Thyroid gland (tissue), 4 donors: ENCODE results near the gene FBN2. TPM values are rescaled to one million over a fixed set of nuclear protein-coding genes. Genes with fewer than 3 reads are reported as not detected.

Experiments used
- DNase-seq, 2 donors: peaks; one replicate each; pipeline ENCODE4 v3.0.0-alpha.2; 2019
- H3K27ac ChIP-seq, 3 donors: fragments of 200-600 bp; sonication (generic); 1 replicate in 2 of 3; 2 replicates in 1 of 3; pipeline ENCODE4 v1.5.1; 2016 to 2019; ENCODE audit warnings: mild to moderate bottlenecking in 1 of 3, moderate library complexity in 1 of 3
- H3K27me3 ChIP-seq: fragments of 200-600 bp; sonication (generic); one replicate; pipeline ENCODE4 v1.5.1; 2019
- H3K36me3 ChIP-seq, 2 donors: fragments of 200-600 bp; sonication (generic); one replicate each; pipeline ENCODE4 v1.5.1; 2016 to 2019
- H3K4me1 ChIP-seq, 2 donors: fragments of 200-600 bp; sonication (generic); one replicate each; pipeline ENCODE4 v1.5.1; 2017 to 2019
- H3K4me3 ChIP-seq, 3 donors: fragments of 200-600 bp; sonication (generic); replicated peaks in 1 of 3; 1 replicate in 2 of 3; 2 replicates in 1 of 3; pipeline ENCODE4 v1.5.1; 2016; ENCODE audit warnings: mild to moderate bottlenecking in 1 of 3
- H3K9me3 ChIP-seq: fragments of 200-600 bp; sonication (generic); one replicate; pipeline ENCODE4 v1.5.1; 2017
- CTCF ChIP-seq, 6 experiments: fragments of 200-600 bp in 3 of 6; fragments of 450-650 bp in 3 of 6; sonication (generic) in 3 of 6; IDR thresholded peaks; one replicate each; pipeline ENCODE4 v1.5.1; 2016 to 2019; ENCODE audit warnings: antibody characterized with exemption in 6 of 6, mild to moderate bottlenecking in 2 of 6, inconsistent platforms in 1 of 6, moderate library complexity in 1 of 6
- POLR2A ChIP-seq, 2 donors: fragments of 450-650 bp; IDR thresholded peaks; one replicate each; pipeline ENCODE4 v1.6.1; 2017; ENCODE audit warnings: antibody characterized with exemption in 2 of 2, mild to moderate bottlenecking in 2 of 2, moderate library complexity in 1 of 2
- WGBS, 2 donors: methylation state at CpG; one replicate each; pipeline ENCODE4 v1.1.5; 2017; 5-methylcytosine and 5-hydroxymethylcytosine counted together
- intact Hi-C: fragments of 100-400 bp; cut with DNase I; formaldehyde crosslinking; loops from one replicate; pipeline ENCODE4 v1.15.1; 2023
- total RNA-seq, 4 donors: library from RNA; depleted of rRNA; stranded (reverse); fragments of >200 nt; gene quantifications; one replicate each; pipeline ENCODE4 v1.2.3, GENCODE V29; 2016

FBN2 gene
- total RNA-seq, 4 donors from 2014 or later: 1.0 to 3.9 (median 2.5) TPM

- intact Hi-C loops: no loop called here
Measured at GRCh38 chr5:128528637-128529255, 9.3 kb downstream of the FBN2 start.

GRCh38 chr5:128528126-128528525 is 9.9 kb downstream of the FBN2 start:
- no peak overlapping the region for H3K4me3 ChIP-seq

More at GRCh38 chr5:128528637-128529255, 9.3 kb downstream of the FBN2 start:
- Histone ChIP-seq H3K4me3 (no peak overlapping the region), H3K36me3 (no peaks in the 10 kb centered on the region), H3K27me3 (no peaks in the 10 kb centered on the region), H3K9me3 (no peaks in the 10 kb centered on the region), H3K4me1 (no peaks in the 10 kb centered on the region), H3K27ac (no peak overlapping the region)
- DNase-seq: no peak
- TF ChIP-seq CTCF (IDR thresholded peaks at IDR 0.05) (no peak), POLR2A (IDR thresholded peaks at IDR 0.05) (no peak)
- 90 to 91% methylated on average over 5 of the region's 5 CpGs for WGBS, 2 donors

GRCh38 chr5:128527077-128527476 is 11.0 kb downstream of the FBN2 start:
- Histone ChIP-seq H3K4me1 (no peaks in the 10 kb centered on the region), H3K27me3 (no peaks in the 10 kb centered on the region), H3K36me3 (no peaks in the 10 kb centered on the region), H3K27ac (no peak overlapping the region), H3K4me3 (no peak overlapping the region), H3K9me3 (no peaks in the 10 kb centered on the region)
- intact Hi-C loops: no loop called here
- no peak for DNase-seq
- TF ChIP-seq POLR2A (IDR thresholded peaks at IDR 0.05) (no peak), CTCF (IDR thresholded peaks at IDR 0.05) (no peak)

More at GRCh38 chr5:128528126-128528525, 9.9 kb downstream of the FBN2 start:
- Histone ChIP-seq H3K4me1 (no peaks in the 10 kb centered on the region), H3K36me3 (no peaks in the 10 kb centered on the region), H3K27ac (no peak overlapping the region), H3K9me3 (no peaks in the 10 kb centered on the region), H3K27me3 (no peaks in the 10 kb centered on the region)
- intact Hi-C loops: no loop called here
- no peak for TF ChIP-seq POLR2A (IDR thresholded peaks at IDR 0.05)
- no peak for TF ChIP-seq CTCF (IDR thresholded peaks at IDR 0.05)
- no peak for DNase-seq
- 52 to 65% methylated on average over 2 of the region's 2 CpGs for WGBS, 2 donors

- DNase-seq: no peak
- no peak for TF ChIP-seq POLR2A (IDR thresholded peaks at IDR 0.05)
- no peak for TF ChIP-seq CTCF (IDR thresholded peaks at IDR 0.05)
- Histone ChIP-seq H3K27ac (no peak overlapping the region), H3K4me3 (no peak overlapping the region), H3K36me3 (no peaks in the 10 kb centered on the region), H3K27me3 (no peaks in the 10 kb centered on the region), H3K4me1 (no peaks in the 10 kb centered on the region), H3K9me3 (no peaks in the 10 kb centered on the region)
- 71 to 74% methylated on average over 5 of the region's 5 CpGs for WGBS, 2 donors
- intact Hi-C loops: no loop called here
Measured at GRCh38 chr5:128522336-128522735, 15.7 kb downstream of the FBN2 start.

- intact Hi-C loops: no loop called here
- WGBS, 2 donors: 80 to 89% methylated on average over 1 of the region's 1 CpG
- Histone ChIP-seq H3K27ac (no peak overlapping the region), H3K36me3 (no peaks in the 10 kb centered on the region), H3K4me3 (no peak overlapping the region), H3K4me1 (no peaks in the 10 kb centered on the region), H3K27me3 (no peaks in the 10 kb centered on the region), H3K9me3 (no peaks in the 10 kb centered on the region)
- no peak for DNase-seq
- TF ChIP-seq POLR2A (IDR thresholded peaks at IDR 0.05) (no peak), CTCF (IDR thresholded peaks at IDR 0.05) (no peak)
Measured at GRCh38 chr5:128519827-128520226, 18.2 kb downstream of the FBN2 start.
